Neuronal stem cell (in vitro differentiated cells): ENCODE measurements around the gene OCA2.
"Not testable (repeated sequence)": the region's sequence is repeated elsewhere in the genome, so short reads cannot be mapped to it uniquely, and the experiment has no call there.

Source experiments
- DNase-seq: peaks from one replicate; pipeline ENCODE4 v3.0.0-alpha.2; 2013; ENCODE audit warnings: low spot score
- H2AFZ ChIP-seq: one replicate; pipeline ENCODE4 v1.6.1; 2013; ENCODE audit warnings: mild to moderate bottlenecking, low read length, inconsistent platforms
- H2AK5ac ChIP-seq: 2 replicates; pipeline ENCODE4 v1.6.1; 2013; ENCODE audit warnings: low read depth, mild to moderate bottlenecking, inconsistent platforms, low read length, moderate library complexity, mixed read lengths
- H2BK120ac ChIP-seq: 2 replicates; pipeline ENCODE4 v1.6.1; 2013; ENCODE audit warnings: low read depth, mild to moderate bottlenecking, inconsistent platforms, low read length, moderate library complexity, mixed read lengths
- H2BK12ac ChIP-seq: one replicate; pipeline ENCODE4 v1.6.1; 2013; ENCODE audit warnings: low read length, inconsistent platforms
- H2BK15ac ChIP-seq: 2 replicates; pipeline ENCODE4 v1.6.1; 2013; ENCODE audit warnings: mild to moderate bottlenecking, low read length, inconsistent platforms, mixed read lengths
- H2BK5ac ChIP-seq: one replicate; pipeline ENCODE4 v1.6.1; 2013; ENCODE audit warnings: inconsistent platforms, mild to moderate bottlenecking, low read length, moderate library complexity
- H3K14ac ChIP-seq: one replicate; pipeline ENCODE4 v1.6.1; 2013; ENCODE audit warnings: low read length, inconsistent platforms
- H3K18ac ChIP-seq: 2 replicates; pipeline ENCODE4 v1.6.1; 2013; ENCODE audit warnings: low read length, inconsistent platforms
- H3K23ac ChIP-seq: 2 replicates; pipeline ENCODE4 v1.6.1; 2013; ENCODE audit warnings: low read depth, mild to moderate bottlenecking, mixed read lengths, low read length, inconsistent platforms; ENCODE audit not compliant: poor library complexity
- H3K27ac ChIP-seq: replicated peaks from 3 replicates; pipeline ENCODE4 v1.5.1; 2013; ENCODE audit warnings: low read length, inconsistent platforms
- H3K27me3 ChIP-seq, 3 experiments: 2 replicates each; pipeline ENCODE4 v1.6.1; 2013; ENCODE audit warnings: low read length in 3 of 3, mild to moderate bottlenecking in 2 of 3, inconsistent platforms in 1 of 3, low read depth in 1 of 3, mixed read lengths in 1 of 3, moderate library complexity in 1 of 3; ENCODE audit not compliant: control insufficient read depth in 3 of 3, insufficient read depth in 3 of 3
- H3K36me3 ChIP-seq, 2 donors: replicated peaks in 1 of 2; 2 replicates each; pipeline ENCODE4 v1.6.1; 2013; ENCODE audit warnings: low read length in 2 of 2; ENCODE audit not compliant: control insufficient read depth in 2 of 2, insufficient read depth in 2 of 2
- H3K4ac ChIP-seq: 2 replicates; pipeline ENCODE4 v1.6.1; 2013; ENCODE audit warnings: inconsistent platforms, mild to moderate bottlenecking, low read length, moderate library complexity
- H3K4me1 ChIP-seq, 2 donors: 1 replicate in 1 of 2; 2 replicates in 1 of 2; pipeline ENCODE4 v1.6.1; 2013; ENCODE audit warnings: low read length in 2 of 2, low read depth in 1 of 2; ENCODE audit not compliant: control insufficient read depth in 2 of 2, insufficient read depth in 1 of 2
- H3K4me2 ChIP-seq: one replicate; pipeline ENCODE4 v1.6.1; 2013; ENCODE audit warnings: mild to moderate bottlenecking, low read length, inconsistent platforms; ENCODE audit not compliant: insufficient read depth, poor library complexity, severe bottlenecking
- H3K4me3 ChIP-seq, 2 donors: 2 replicates each; pipeline ENCODE4 v1.5.1; 2013; ENCODE audit warnings: low read length in 2 of 2, mild to moderate bottlenecking in 2 of 2, inconsistent platforms in 1 of 2, moderate library complexity in 1 of 2
- H3K79me1 ChIP-seq: one replicate; pipeline ENCODE4 v1.6.1; 2013; ENCODE audit warnings: low read depth, mild to moderate bottlenecking, inconsistent platforms, low read length, moderate library complexity
- H3K9ac ChIP-seq: one replicate; pipeline ENCODE4 v1.6.1; 2013; ENCODE audit warnings: mild to moderate bottlenecking, low read depth, low read length, inconsistent platforms; ENCODE audit not compliant: poor library complexity
- H3K9me3 ChIP-seq, 2 donors: replicated peaks in 1 of 2; 2 replicates each; pipeline versions ENCODE3 to v1.6.1; 2013; ENCODE audit warnings: low read length in 2 of 2, mild to moderate bottlenecking in 2 of 2, inconsistent platforms in 1 of 2, low read depth in 1 of 2, mixed read lengths in 1 of 2, moderate library complexity in 1 of 2; ENCODE audit not compliant: control insufficient read depth in 2 of 2, insufficient read depth in 1 of 2
- H4K8ac ChIP-seq: one replicate; pipeline ENCODE4 v1.6.1; 2013; ENCODE audit warnings: low read depth, mild to moderate bottlenecking, inconsistent platforms, low read length, moderate library complexity
- H4K91ac ChIP-seq: one replicate; pipeline ENCODE4 v1.6.1; 2013; ENCODE audit warnings: low read length, low read depth, mild to moderate bottlenecking, inconsistent platforms; ENCODE audit not compliant: poor library complexity
- WGBS, 2 donors: extraction: QIAGEN DNeasy Blood & Tissue Kit; methylation state at CpG; one replicate each; pipeline ENCODE4 v1.1.7; 2013; ENCODE audit warnings: missing lambda C conversion rate in 2 of 2, mixed read lengths in 1 of 2; ENCODE audit not compliant: insufficient read length in 2 of 2, insufficient replicate concordance in 1 of 2; ENCODE audit errors: extremely low coverage in 2 of 2; 5-methylcytosine and 5-hydroxymethylcytosine counted together

OCA2 gene

DNA sequence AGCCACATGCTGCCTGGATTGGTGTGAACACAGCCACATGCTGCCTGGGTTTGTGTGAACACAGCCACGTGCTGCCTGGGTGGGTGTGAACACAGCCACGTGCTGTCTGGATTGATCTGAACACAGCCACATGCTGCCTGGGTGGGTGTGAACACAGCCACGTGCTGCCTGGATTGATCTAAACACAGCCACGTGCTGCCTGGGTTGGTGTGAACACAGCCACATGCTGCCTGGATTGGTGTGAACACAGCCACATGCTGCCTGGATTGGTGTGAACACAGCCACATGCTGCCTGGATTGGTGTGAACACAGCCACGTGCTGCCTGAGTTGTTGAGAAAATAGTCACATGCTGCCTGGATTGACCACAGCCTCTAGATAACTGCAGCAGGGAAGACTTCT is 250.2 kb downstream of the OCA2 start:
- Histone ChIP-seq H4K8ac (peak overlapping the region; percentile 7), H3K9me3 (peaks cover 0 to 12% of the 10 kb centered on the region in 2 donors), H3K23ac (peak overlapping the region; percentile 44), H3K14ac (peak overlapping the region; percentile 75), H3K4me3 (peak overlapping the region in 1 of 2 donors; percentile 49), H3K9ac (peak overlapping the region; percentile 50)
- H2BK5ac ChIP-seq, H2BK12ac ChIP-seq, H3K18ac ChIP-seq, H2BK120ac ChIP-seq, H3K27me3 ChIP-seq, H3K4me1 ChIP-seq, H3K4me2 ChIP-seq, H3K79me1 ChIP-seq, H4K91ac ChIP-seq, DNase-seq, H2BK15ac ChIP-seq, H2AFZ ChIP-seq, H3K36me3 ChIP-seq, H3K27ac ChIP-seq, H2AK5ac ChIP-seq, H3K4ac ChIP-seq: not testable (repeated sequence)
- WGBS, 2 donors: no CpG with 5 or more reads among the region's 5 CpGs

DNA sequence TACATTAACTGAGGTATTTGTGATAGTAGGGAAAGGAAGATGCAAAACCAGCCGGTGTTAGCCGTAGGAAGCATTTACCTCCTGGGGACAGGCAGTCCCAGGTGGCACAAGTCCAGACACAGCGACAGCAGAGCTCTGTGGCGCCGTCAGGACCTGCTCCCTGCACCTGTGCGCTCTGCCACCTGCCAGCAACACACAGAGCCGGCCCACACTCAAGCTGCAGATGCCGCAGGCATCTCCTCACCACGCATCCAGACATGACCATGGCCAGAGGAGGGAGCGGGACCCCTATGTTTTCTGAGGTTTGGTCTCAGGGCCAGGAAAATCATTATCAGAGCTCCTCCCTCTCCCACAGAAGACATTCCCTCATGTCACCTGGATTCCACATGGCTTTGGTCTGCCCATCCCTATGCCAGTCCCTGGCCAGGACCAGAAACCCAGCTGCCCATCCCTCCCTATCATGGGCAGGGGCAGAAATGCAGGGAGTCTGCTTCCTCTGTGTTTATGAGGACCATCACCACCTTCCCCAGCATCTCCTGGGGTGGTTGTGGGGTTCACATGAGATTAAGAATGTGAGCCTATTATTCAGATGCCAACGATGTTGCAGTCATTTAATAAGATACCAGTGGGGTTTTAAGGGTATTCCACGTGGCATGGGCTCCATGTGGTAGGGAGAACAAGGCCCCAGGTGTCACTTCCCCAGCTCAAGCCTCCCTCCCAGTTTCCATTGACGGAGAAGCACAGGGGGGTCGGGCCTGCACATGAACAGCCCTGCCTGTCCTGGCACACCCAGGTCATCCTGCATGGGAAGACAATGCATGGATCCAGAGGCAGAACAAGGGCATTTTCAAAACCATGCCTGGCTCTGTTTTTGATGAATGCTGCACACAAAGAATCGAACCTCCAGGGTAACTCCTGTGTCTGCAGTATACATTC is 251.1 kb downstream of the OCA2 start:
- no peak overlapping the region for H4K8ac ChIP-seq
- no peak overlapping the region for H2BK5ac ChIP-seq
- no peaks in the 10 kb centered on the region for H3K27me3 ChIP-seq
- H3K27ac ChIP-seq: no peak overlapping the region
- H2BK120ac ChIP-seq: no peak overlapping the region
- H3K4me1 ChIP-seq: peaks cover 0 to 6% of the 10 kb centered on the region in 2 donors
- H3K14ac ChIP-seq: no peak overlapping the region
- peak overlapping the region; percentile 3 for H3K23ac ChIP-seq
- no peak overlapping the region for H2BK12ac ChIP-seq
- no peak overlapping the region for H3K4ac ChIP-seq
- H2BK15ac ChIP-seq: no peak overlapping the region
- H3K36me3 ChIP-seq: no peaks in the 10 kb centered on the region
- H2AK5ac ChIP-seq: peak overlapping the region; percentile 63
- H4K91ac ChIP-seq: no peak overlapping the region
- no peak overlapping the region for H3K4me3 ChIP-seq
- H3K4me2 ChIP-seq: no peak overlapping the region
- H3K9me3 ChIP-seq: peaks cover 0 to 12% of the 10 kb centered on the region in 2 donors
- no peak overlapping the region for H3K9ac ChIP-seq
- H3K18ac ChIP-seq: peak overlapping the region; percentile 70
- no peak overlapping the region for H2AFZ ChIP-seq
- no CpG with 5 or more reads among the region's 15 CpGs for WGBS, 2 donors
- H3K79me1 ChIP-seq: peaks cover 1% of the 10 kb centered on the region
- no peak for DNase-seq

DNA sequence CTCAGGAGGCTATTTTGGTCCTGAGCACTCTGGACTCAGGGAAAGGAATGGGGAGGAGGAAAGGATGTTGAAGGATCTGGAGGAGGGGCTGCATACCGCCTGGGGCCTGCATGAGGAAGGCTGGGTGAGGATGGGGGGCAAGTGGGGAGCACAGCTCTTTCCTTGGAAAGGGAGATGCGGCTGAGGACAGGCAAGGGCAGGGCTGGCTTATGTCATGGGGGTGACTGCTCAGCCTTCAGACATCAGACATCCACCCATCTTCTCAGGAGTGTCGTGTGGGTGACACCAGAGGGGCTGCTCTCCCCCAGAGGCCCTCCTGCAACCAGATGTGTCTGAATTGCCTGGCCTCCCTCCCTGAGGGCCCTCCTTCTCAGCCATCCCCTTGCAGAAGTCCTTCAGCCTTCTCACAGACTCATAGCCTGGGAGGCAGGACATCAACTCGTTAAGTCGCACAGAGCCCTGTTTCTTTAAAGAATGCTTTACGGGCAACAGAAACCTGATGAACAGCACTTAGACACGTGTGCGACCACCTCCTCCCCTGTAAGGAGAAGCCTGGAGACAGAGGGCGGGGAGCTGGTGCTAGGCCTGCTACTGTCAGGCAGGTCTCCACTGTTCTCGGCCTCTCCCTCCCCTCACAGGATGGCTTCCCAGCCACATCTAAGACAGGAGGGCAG is 252.3 kb downstream of the OCA2 start:
- H4K8ac ChIP-seq: no peak overlapping the region
- peak overlapping the region; percentile 67 for H3K18ac ChIP-seq
- WGBS, 2 donors: no CpG with 5 or more reads among the region's 10 CpGs

More for the DNA sequence above, 252.3 kb downstream of the OCA2 start:
- Histone ChIP-seq H2BK120ac (no peak overlapping the region), H2BK12ac (no peak overlapping the region), H2BK5ac (no peak overlapping the region), H3K9ac (peak overlapping the region; percentile 18), H3K9me3 (peaks cover 0 to 10% of the 10 kb centered on the region in 2 donors), H2AK5ac (no peak overlapping the region), H3K79me1 (peaks cover 1% of the 10 kb centered on the region), H3K4me1 (peaks cover 0 to 6% of the 10 kb centered on the region in 2 donors), H3K4ac (no peak overlapping the region), H3K4me2 (no peak overlapping the region), H4K91ac (no peak overlapping the region), H3K4me3 (no peak overlapping the region), H2AFZ (no peak overlapping the region), H3K36me3 (no peaks in the 10 kb centered on the region), H3K14ac (no peak overlapping the region), H2BK15ac (peak overlapping the region; percentile 10), H3K27me3 (no peaks in the 10 kb centered on the region), H3K23ac (no peak overlapping the region), H3K27ac (no peak overlapping the region)
- no peak for DNase-seq
